ENCODE data around the gene PSMA7.

- TF ChIP-seq CTCF (IDR thresholded peaks at IDR 0.05) (no peak), POLR2A (IDR thresholded peaks at IDR 0.05) (no peak)
These were observed 45.2 kb downstream of the PSMA7 start for GRCh38 chr20:62097881-62098407.

Data from thyroid gland (tissue), 4 donors.